ENCODE measurements around the gene MAP3K1.

DNA sequence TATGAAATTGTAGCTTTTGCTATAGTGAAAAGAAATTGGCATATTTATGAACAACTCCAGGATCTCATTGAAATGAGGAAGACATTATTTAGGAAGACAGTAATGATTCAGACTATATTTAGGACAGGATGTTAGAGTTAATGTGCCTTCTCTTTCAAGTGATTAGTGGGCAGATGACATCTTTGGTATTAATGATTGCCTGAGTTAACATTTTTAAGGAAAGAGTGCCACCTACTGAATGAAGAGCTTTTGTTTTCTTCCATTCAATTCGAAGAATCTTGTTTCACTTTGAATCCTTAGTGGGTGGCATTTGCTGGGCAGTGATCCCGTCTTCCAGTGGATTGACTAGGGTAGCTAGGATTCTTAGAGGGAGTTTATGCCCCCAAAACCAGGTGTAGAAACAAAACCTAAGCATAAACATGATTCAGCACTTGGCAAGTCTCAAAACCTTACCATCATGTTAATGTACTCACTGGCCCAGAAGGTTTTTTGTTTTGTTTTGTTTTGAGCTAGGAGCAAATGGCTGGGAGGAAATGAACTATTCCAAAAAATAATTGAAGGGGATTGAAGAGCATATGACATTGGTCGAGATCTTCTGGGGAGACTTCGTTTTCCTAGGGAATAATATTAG is 23.2 kb downstream of the MAP3K1 start:
- TF ChIP-seq EZH2 (IDR thresholded peaks at IDR 0.05; ENCODE audit: low read length, unreplicated experiment) (no peak), EZH2phosphoT487 (IDR thresholded peaks at IDR 0.05; ENCODE audit: borderline replicate concordance, low read length) (no peak)
- TF ChIP-seq, protein P1, sequence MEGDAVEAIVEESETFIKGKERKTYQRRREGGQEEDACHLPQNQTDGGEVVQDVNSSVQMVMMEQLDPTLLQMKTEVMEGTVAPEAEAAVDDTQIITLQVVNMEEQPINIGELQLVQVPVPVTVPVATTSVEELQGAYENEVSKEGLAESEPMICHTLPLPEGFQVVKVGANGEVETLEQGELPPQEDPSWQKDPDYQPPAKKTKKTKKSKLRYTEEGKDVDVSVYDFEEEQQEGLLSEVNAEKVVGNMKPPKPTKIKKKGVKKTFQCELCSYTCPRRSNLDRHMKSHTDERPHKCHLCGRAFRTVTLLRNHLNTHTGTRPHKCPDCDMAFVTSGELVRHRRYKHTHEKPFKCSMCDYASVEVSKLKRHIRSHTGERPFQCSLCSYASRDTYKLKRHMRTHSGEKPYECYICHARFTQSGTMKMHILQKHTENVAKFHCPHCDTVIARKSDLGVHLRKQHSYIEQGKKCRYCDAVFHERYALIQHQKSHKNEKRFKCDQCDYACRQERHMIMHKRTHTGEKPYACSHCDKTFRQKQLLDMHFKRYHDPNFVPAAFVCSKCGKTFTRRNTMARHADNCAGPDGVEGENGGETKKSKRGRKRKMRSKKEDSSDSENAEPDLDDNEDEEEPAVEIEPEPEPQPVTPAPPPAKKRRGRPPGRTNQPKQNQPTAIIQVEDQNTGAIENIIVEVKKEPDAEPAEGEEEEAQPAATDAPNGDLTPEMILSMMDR (conservative IDR thresholded peaks at IDR 0.05; ENCODE audit: low read depth, low read length): peak; percentile 68
